Measurements from ENCODE around the gene WWOX.

Gene WWOX

GRCh38 chr16:78353640-78354275 is 254.3 kb downstream of the WWOX start:
- Histone ChIP-seq H4K91ac (ENCODE audit: low read depth, low read length) (no peak overlapping the region), H3K4me3 (ENCODE audit: low read depth, low read length) (no peak overlapping the region), H3K36me3 (ENCODE audit: control insufficient read depth in 1 of 2, insufficient read depth in 2 of 2, low read length in 2 of 2) (no peaks in the 10 kb centered on the region), H4K12ac (ENCODE audit: low read depth, low read length) (no peak overlapping the region), H3K27me3 (ENCODE audit: insufficient read depth, low read length) (no peaks in the 10 kb centered on the region), H2AK5ac (ENCODE audit: low read length) (no peak overlapping the region), H3K27ac (ENCODE audit: low read depth, low read length) (no peak overlapping the region), H3K9me3 (ENCODE audit: insufficient read depth, low read depth, low read length) (no peaks in the 10 kb centered on the region), H2BK5ac (ENCODE audit: low read depth, low read length, poor library complexity) (no peak overlapping the region), H3K23ac (ENCODE audit: low read length) (no peak overlapping the region), H3K79me2 (ENCODE audit: control insufficient read depth, insufficient read depth, low read length, poor library complexity) (no peaks in the 10 kb centered on the region), H3K9ac (ENCODE audit: low read length) (no peak overlapping the region), H3K14ac (ENCODE audit: low read length) (no peak overlapping the region), H3K4me1 (ENCODE audit: control insufficient read depth in 1 of 2, insufficient read depth in 2 of 2, low read length in 2 of 2) (no peaks in the 10 kb centered on the region), H3K79me1 (ENCODE audit: low read length) (no peaks in the 10 kb centered on the region), H4K8ac (ENCODE audit: low read depth, low read length) (no peak overlapping the region), H3K18ac (ENCODE audit: low read length) (no peak overlapping the region), H3K4me2 (ENCODE audit: low read length) (no peak overlapping the region), H2AFZ (ENCODE audit: insufficient read depth, low read length, poor library complexity) (no peak overlapping the region), H2BK120ac (ENCODE audit: insufficient read depth, low read length, poor library complexity) (no peak overlapping the region), H3K4ac (ENCODE audit: low read depth, low read length) (no peak overlapping the region), H2BK12ac (ENCODE audit: low read length) (no peak overlapping the region)
- no CpG with 5 or more reads among the region's 9 CpGs for WGBS (ENCODE audit: extremely low coverage, insufficient coverage, insufficient read length)
- no peak for DNase-seq

DNA sequence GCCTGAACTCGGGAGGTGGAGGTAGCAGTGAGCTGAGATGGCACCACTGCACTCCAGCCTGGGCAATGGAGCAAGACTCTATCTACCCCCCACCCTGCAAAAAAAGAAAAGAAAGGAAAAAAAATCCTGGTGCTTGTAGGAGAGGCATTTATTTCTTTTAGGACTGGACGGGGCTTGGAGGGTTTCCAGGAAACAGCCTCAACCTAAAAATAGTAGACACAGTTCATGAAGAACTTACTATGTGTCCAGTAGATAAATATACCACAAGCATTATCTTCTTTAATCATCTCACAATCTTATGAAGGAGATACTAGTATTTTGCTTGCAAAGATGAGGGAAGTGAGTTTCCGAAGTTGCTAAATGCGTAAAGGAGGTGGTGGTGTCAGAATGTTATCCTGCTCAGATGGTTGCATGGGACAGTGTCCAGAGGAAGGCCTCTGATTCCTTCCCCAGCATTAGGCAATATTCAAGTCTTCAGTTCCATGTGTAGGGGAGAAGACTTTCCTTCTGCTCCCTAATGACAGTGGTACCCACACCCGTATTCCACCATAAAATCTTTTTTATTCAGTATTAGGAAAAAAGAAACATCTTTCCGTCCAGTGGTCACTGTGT is 263.2 kb downstream of the WWOX start:
- Histone ChIP-seq H2BK5ac (ENCODE audit: low read depth, low read length, poor library complexity) (no peak overlapping the region), H3K4ac (ENCODE audit: low read depth, low read length) (no peak overlapping the region), H4K8ac (ENCODE audit: low read depth, low read length) (no peak overlapping the region), H2AFZ (ENCODE audit: insufficient read depth, low read length, poor library complexity) (no peak overlapping the region), H3K79me2 (ENCODE audit: control insufficient read depth, insufficient read depth, low read length, poor library complexity) (no peaks in the 10 kb centered on the region), H2BK120ac (ENCODE audit: insufficient read depth, low read length, poor library complexity) (no peak overlapping the region), H3K9me3 (ENCODE audit: insufficient read depth, low read depth, low read length) (no peaks in the 10 kb centered on the region), H3K79me1 (ENCODE audit: low read length) (no peaks in the 10 kb centered on the region), H3K36me3 (ENCODE audit: control insufficient read depth in 1 of 2, insufficient read depth in 2 of 2, low read length in 2 of 2) (no peaks in the 10 kb centered on the region), H2BK12ac (ENCODE audit: low read length) (no peak overlapping the region), H3K27ac (ENCODE audit: low read depth, low read length) (no peak overlapping the region), H2AK5ac (ENCODE audit: low read length) (no peak overlapping the region), H3K18ac (ENCODE audit: low read length) (no peak overlapping the region), H3K23ac (ENCODE audit: low read length) (no peak overlapping the region), H3K4me2 (ENCODE audit: low read length) (no peak overlapping the region), H3K9ac (ENCODE audit: low read length) (no peak overlapping the region), H4K91ac (ENCODE audit: low read depth, low read length) (no peak overlapping the region), H3K14ac (ENCODE audit: low read length) (no peak overlapping the region), H3K4me1 (ENCODE audit: control insufficient read depth in 1 of 2, insufficient read depth in 2 of 2, low read length in 2 of 2) (no peaks in the 10 kb centered on the region), H3K4me3 (ENCODE audit: low read depth, low read length) (no peak overlapping the region), H3K27me3 (ENCODE audit: insufficient read depth, low read length) (no peaks in the 10 kb centered on the region), H4K12ac (ENCODE audit: low read depth, low read length) (no peak overlapping the region)
- DNase-seq: no peak
- WGBS (ENCODE audit: extremely low coverage, insufficient coverage, insufficient read length): no CpG with 5 or more reads among the region's 6 CpGs

DNA sequence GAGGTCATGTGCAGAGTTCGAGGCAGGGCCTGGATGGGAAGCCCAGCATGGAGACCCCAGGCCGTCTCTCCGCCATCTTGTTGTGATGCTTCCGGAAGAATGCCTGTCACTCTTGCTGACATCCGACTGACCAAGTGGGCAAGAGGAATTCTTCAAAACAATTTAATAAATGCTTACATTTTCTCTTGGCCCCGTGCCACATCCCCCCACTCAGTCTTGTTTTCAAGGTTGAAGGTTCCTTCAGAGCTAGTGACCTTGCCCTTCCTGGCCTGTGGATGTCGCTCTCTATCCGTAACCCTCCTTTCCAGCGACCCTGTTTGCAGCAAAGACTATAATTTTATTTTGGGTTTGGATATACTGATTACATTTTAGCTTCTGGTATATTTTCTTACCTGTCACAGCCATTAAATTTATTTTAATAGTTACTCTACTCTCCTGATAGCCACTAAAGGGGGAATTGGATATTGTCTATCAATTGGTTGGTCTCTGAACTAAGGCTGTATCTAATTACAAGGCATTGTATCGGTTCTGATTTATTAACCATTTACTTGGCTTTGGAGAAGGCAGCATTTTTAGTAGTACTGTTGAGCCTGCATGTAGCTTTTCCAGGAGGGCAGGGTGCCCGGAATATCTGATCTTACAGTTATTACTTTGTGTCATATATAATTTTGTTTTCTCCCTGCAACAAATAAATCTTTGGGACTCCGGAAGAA is 264.5 kb downstream of the WWOX start:
- no peak overlapping the region for H3K4me2 ChIP-seq (ENCODE audit: low read length)

DNA sequence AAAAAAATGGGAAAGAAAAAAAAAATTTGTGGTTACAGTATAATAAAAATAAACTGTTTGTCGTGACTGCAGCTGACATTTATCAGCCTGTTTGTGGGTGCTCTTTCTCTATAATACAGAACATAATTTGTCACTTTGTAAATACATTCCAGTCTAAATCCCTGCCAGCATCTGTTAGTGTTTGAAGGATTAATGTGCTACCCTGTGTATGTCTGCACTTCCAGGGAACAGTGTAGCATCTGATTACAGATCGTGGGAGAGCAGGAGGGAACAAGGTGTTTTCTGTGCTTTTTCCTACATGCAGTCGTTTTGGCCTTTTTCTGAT is 265.1 kb downstream of the WWOX start:
- Histone ChIP-seq H3K79me2 (ENCODE audit: control insufficient read depth, insufficient read depth, low read length, poor library complexity) (no peaks in the 10 kb centered on the region), H3K9ac (ENCODE audit: low read length) (no peak overlapping the region), H3K18ac (ENCODE audit: low read length) (no peak overlapping the region), H3K36me3 (ENCODE audit: control insufficient read depth in 1 of 2, insufficient read depth in 2 of 2, low read length in 2 of 2) (no peaks in the 10 kb centered on the region), H3K9me3 (ENCODE audit: insufficient read depth, low read depth, low read length) (no peaks in the 10 kb centered on the region), H2AK5ac (ENCODE audit: low read length) (no peak overlapping the region), H2BK12ac (ENCODE audit: low read length) (no peak overlapping the region), H3K4me3 (ENCODE audit: low read depth, low read length) (no peak overlapping the region), H3K23ac (ENCODE audit: low read length) (no peak overlapping the region), H4K12ac (ENCODE audit: low read depth, low read length) (no peak overlapping the region), H2BK120ac (ENCODE audit: insufficient read depth, low read length, poor library complexity) (no peak overlapping the region), H3K27me3 (ENCODE audit: insufficient read depth, low read length) (no peaks in the 10 kb centered on the region), H2AFZ (ENCODE audit: insufficient read depth, low read length, poor library complexity) (no peak overlapping the region), H4K8ac (ENCODE audit: low read depth, low read length) (no peak overlapping the region), H2BK5ac (ENCODE audit: low read depth, low read length, poor library complexity) (no peak overlapping the region), H3K4me1 (ENCODE audit: control insufficient read depth in 1 of 2, insufficient read depth in 2 of 2, low read length in 2 of 2) (no peaks in the 10 kb centered on the region), H3K27ac (ENCODE audit: low read depth, low read length) (no peak overlapping the region), H4K91ac (ENCODE audit: low read depth, low read length) (no peak overlapping the region), H3K4me2 (ENCODE audit: low read length) (no peak overlapping the region), H3K79me1 (ENCODE audit: low read length) (no peaks in the 10 kb centered on the region), H3K14ac (ENCODE audit: low read length) (no peak overlapping the region), H3K4ac (ENCODE audit: low read depth, low read length) (no peak overlapping the region)
- DNase-seq: no peak
- WGBS (ENCODE audit: extremely low coverage, insufficient coverage, insufficient read length): no CpG with 5 or more reads among the region's 3 CpGs

More for the DNA sequence above, 264.5 kb downstream of the WWOX start:
- no peak overlapping the region for H3K14ac ChIP-seq (ENCODE audit: low read length)
- no peaks in the 10 kb centered on the region for H3K36me3 ChIP-seq (ENCODE audit: control insufficient read depth in 1 of 2, insufficient read depth in 2 of 2, low read length in 2 of 2)
- H3K79me1 ChIP-seq (ENCODE audit: low read length): no peaks in the 10 kb centered on the region
- no peak overlapping the region for H3K4me3 ChIP-seq (ENCODE audit: low read depth, low read length)
- no peaks in the 10 kb centered on the region for H3K9me3 ChIP-seq (ENCODE audit: insufficient read depth, low read depth, low read length)
- no peaks in the 10 kb centered on the region for H3K79me2 ChIP-seq (ENCODE audit: control insufficient read depth, insufficient read depth, low read length, poor library complexity)
- no peaks in the 10 kb centered on the region for H3K27me3 ChIP-seq (ENCODE audit: insufficient read depth, low read length)
- no peak overlapping the region for H3K27ac ChIP-seq (ENCODE audit: low read depth, low read length)
- no peak overlapping the region for H4K8ac ChIP-seq (ENCODE audit: low read depth, low read length)
- no peak overlapping the region for H4K12ac ChIP-seq (ENCODE audit: low read depth, low read length)
- H3K18ac ChIP-seq (ENCODE audit: low read length): no peak overlapping the region
- no peak overlapping the region for H2BK12ac ChIP-seq (ENCODE audit: low read length)
- H2AFZ ChIP-seq (ENCODE audit: insufficient read depth, low read length, poor library complexity): no peak overlapping the region
- no CpG with 5 or more reads among the region's 12 CpGs for WGBS (ENCODE audit: extremely low coverage, insufficient coverage, insufficient read length)
- H3K4me1 ChIP-seq (ENCODE audit: control insufficient read depth in 1 of 2, insufficient read depth in 2 of 2, low read length in 2 of 2): no peaks in the 10 kb centered on the region
- DNase-seq: no peak
- no peak overlapping the region for H3K9ac ChIP-seq (ENCODE audit: low read length)
- H4K91ac ChIP-seq (ENCODE audit: low read depth, low read length): no peak overlapping the region
- H2AK5ac ChIP-seq (ENCODE audit: low read length): no peak overlapping the region
- no peak overlapping the region for H2BK5ac ChIP-seq (ENCODE audit: low read depth, low read length, poor library complexity)
- H2BK120ac ChIP-seq (ENCODE audit: insufficient read depth, low read length, poor library complexity): no peak overlapping the region
- no peak overlapping the region for H3K23ac ChIP-seq (ENCODE audit: low read length)
- H3K4ac ChIP-seq (ENCODE audit: low read depth, low read length): no peak overlapping the region
